Measurements from ENCODE around the gene SFXN3.

DNA sequence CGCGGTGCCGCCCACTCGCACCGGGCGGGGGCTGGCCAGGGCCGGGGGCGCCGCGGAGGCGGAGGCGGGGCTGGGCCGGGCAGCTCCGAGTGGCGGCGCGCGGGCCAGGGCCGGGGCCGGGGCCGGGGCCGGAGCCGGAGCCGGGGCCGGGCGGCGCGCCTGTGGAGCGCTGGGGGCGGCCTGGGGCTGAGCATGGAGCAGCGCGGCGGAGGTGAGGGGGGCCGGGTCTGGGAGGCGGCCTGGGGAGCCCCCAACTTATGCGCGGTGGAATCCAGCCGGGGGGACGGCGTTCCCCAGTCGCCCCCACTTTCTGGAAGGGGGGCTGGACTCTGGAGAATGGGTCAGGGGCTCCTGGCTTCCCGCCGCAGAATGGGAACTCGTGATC is 31.3 kb upstream of the SFXN3 start, which contains the start of gene LZTS2:
- TF ChIP-seq ZFP3 (CRISPR knock-in tag; IDR thresholded peaks at IDR 0.05) (no peak), CSDC2 (CRISPR knock-in tag; IDR thresholded peaks at IDR 0.05) (no peak), ARNTL (CRISPR knock-in tag; IDR thresholded peaks at IDR 0.05; ENCODE audit: borderline replicate concordance, low read depth) (no peak), TCF4 (CRISPR knock-in tag; IDR thresholded peaks at IDR 0.05; ENCODE audit: borderline replicate concordance) (no peak), SNAI2 (CRISPR knock-in tag; IDR thresholded peaks at IDR 0.05) (no peak), RARB (CRISPR knock-in tag; IDR thresholded peaks at IDR 0.05) (no peak), ZFP30 (CRISPR knock-in tag; IDR thresholded peaks at IDR 0.05) (no peak), PPARA (CRISPR knock-in tag; IDR thresholded peaks at IDR 0.05; ENCODE audit: borderline replicate concordance) (no peak), ISL1 (CRISPR knock-in tag; IDR thresholded peaks at IDR 0.05) (no peak)
- TF ChIP-seq, protein P1, sequence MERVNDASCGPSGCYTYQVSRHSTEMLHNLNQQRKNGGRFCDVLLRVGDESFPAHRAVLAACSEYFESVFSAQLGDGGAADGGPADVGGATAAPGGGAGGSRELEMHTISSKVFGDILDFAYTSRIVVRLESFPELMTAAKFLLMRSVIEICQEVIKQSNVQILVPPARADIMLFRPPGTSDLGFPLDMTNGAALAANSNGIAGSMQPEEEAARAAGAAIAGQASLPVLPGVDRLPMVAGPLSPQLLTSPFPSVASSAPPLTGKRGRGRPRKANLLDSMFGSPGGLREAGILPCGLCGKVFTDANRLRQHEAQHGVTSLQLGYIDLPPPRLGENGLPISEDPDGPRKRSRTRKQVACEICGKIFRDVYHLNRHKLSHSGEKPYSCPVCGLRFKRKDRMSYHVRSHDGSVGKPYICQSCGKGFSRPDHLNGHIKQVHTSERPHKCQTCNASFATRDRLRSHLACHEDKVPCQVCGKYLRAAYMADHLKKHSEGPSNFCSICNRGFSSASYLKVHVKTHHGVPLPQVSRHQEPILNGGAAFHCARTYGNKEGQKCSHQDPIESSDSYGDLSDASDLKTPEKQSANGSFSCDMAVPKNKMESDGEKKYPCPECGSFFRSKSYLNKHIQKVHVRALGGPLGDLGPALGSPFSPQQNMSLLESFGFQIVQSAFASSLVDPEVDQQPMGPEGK (CRISPR knock-in tag; IDR thresholded peaks at IDR 0.05; ENCODE audit: borderline replicate concordance), result no peak
- TF ChIP-seq, protein P2, sequence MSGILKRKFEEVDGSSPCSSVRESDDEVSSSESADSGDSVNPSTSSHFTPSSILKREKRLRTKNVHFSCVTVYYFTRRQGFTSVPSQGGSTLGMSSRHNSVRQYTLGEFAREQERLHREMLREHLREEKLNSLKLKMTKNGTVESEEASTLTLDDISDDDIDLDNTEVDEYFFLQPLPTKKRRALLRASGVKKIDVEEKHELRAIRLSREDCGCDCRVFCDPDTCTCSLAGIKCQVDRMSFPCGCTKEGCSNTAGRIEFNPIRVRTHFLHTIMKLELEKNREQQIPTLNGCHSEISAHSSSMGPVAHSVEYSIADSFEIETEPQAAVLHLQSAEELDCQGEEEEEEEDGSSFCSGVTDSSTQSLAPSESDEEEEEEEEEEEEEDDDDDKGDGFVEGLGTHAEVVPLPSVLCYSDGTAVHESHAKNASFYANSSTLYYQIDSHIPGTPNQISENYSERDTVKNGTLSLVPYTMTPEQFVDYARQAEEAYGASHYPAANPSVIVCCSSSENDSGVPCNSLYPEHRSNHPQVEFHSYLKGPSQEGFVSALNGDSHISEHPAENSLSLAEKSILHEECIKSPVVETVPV (CRISPR knock-in tag; IDR thresholded peaks at IDR 0.05), result no peak
